HCT116 (cell line): ENCODE results near the gene CALM3.

ENCODE experiments used
- EZH2 ChIP-seq: fragments of 200-600 bp; sonication (generic); IDR thresholded peaks from 2 replicates; pipeline ENCODE4 v1.6.1; 2017; ENCODE audit warnings: antibody characterized with exemption, mixed run types
- POLR2A ChIP-seq: IDR thresholded peaks from 2 replicates; pipeline ENCODE4 v1.7.0; 2011; ENCODE audit warnings: borderline replicate concordance; ENCODE audit not compliant: insufficient read depth, insufficient read length; ENCODE audit errors: extremely low read depth
- POLR2AphosphoS5 ChIP-seq: IDR thresholded peaks from 2 replicates; pipeline ENCODE4 v1.6.1; 2011; ENCODE audit warnings: mild to moderate bottlenecking, low read depth, low read length, moderate library complexity
- SRF ChIP-seq: IDR thresholded peaks from 2 replicates; pipeline ENCODE4 v1.6.1; 2012; ENCODE audit warnings: low read depth
- TF ChIP-seq, protein P1 (sequence below), 3 experiments: fragments of 200-600 bp in 1 of 3; sonication (generic) in 1 of 3; IDR thresholded peaks in 2 of 3; conservative IDR thresholded peaks in 1 of 3; 2 replicates each; pipeline ENCODE4 v1.5.1; 2012 to 2017; ENCODE audit warnings: low read depth in 2 of 3, low read length in 2 of 3, antibody characterized with exemption in 1 of 3, borderline replicate concordance in 1 of 3, control low read depth in 1 of 3, mild to moderate bottlenecking in 1 of 3, mixed read lengths in 1 of 3, mixed run types in 1 of 3, moderate library complexity in 1 of 3; ENCODE audit not compliant: insufficient read depth in 1 of 3
- TF ChIP-seq, protein P2 (sequence below): IDR thresholded peaks from 2 replicates; pipeline ENCODE4 v1.6.1; 2011; ENCODE audit warnings: mild to moderate bottlenecking, low read length, moderate library complexity; ENCODE audit not compliant: insufficient replicate concordance; ENCODE audit errors: extremely low read depth
- TF ChIP-seq, protein P3 (sequence below): IDR thresholded peaks from 2 replicates; pipeline ENCODE4 v1.6.1; 2012; ENCODE audit warnings: low read depth

DNA sequence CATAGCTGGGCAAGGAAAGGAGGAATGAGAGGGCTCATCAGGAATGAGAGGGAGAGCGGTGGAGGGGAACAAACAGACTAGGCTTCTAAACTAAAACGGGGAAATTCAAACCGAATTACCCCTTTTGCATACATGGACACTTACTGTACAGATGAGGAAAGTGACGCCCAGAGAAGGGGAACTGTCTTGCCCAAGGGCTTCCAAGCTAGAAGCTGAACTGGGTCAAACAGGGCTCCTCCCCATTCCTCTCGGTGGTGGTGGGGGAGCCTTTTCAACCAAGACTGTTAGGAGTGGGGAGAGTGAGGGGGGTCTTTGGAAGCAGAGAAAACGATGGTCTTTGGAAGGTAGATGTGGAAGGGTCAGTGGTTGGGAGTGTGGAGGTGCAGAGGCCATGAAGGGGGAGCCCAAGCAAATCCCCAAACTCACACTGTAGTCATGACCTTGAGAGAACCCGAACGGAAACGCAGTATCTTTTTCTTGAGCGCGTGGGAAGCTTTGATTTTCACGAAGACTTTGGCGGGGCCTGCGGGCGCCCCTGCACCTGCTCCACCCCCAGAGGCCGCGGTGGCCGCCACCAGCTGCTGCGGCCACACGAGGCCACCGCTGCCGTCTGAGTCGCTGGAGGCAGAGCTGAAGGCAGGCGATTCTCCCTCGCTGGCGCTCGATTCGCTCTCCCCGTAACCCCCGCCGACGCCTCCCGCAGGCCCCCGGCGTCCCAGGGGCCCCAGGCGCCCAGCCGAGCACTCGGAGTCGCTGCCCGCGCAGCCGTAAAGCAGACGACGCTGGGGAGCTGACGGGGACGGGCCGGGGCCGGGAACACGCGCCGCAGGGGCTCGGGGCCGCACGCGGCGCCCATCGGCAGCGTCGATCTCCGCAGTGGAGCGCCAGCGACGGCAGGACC, 47.2 kb downstream of the CALM3 start:
- TF ChIP-seq EZH2 (no peak), POLR2A (no peak), POLR2AphosphoS5 (no peak), SRF (no peak)
- TF ChIP-seq, protein P1, sequence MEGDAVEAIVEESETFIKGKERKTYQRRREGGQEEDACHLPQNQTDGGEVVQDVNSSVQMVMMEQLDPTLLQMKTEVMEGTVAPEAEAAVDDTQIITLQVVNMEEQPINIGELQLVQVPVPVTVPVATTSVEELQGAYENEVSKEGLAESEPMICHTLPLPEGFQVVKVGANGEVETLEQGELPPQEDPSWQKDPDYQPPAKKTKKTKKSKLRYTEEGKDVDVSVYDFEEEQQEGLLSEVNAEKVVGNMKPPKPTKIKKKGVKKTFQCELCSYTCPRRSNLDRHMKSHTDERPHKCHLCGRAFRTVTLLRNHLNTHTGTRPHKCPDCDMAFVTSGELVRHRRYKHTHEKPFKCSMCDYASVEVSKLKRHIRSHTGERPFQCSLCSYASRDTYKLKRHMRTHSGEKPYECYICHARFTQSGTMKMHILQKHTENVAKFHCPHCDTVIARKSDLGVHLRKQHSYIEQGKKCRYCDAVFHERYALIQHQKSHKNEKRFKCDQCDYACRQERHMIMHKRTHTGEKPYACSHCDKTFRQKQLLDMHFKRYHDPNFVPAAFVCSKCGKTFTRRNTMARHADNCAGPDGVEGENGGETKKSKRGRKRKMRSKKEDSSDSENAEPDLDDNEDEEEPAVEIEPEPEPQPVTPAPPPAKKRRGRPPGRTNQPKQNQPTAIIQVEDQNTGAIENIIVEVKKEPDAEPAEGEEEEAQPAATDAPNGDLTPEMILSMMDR (IDR thresholded peaks at IDR 0.05 in 2 of 3, conservative IDR thresholded peaks at IDR 0.05 in 1 of 3; ENCODE audit: borderline replicate concordance in 1 of 3, insufficient read depth in 1 of 3, low read depth in 2 of 3, low read length in 2 of 3), result no peak
- TF ChIP-seq, protein P2, sequence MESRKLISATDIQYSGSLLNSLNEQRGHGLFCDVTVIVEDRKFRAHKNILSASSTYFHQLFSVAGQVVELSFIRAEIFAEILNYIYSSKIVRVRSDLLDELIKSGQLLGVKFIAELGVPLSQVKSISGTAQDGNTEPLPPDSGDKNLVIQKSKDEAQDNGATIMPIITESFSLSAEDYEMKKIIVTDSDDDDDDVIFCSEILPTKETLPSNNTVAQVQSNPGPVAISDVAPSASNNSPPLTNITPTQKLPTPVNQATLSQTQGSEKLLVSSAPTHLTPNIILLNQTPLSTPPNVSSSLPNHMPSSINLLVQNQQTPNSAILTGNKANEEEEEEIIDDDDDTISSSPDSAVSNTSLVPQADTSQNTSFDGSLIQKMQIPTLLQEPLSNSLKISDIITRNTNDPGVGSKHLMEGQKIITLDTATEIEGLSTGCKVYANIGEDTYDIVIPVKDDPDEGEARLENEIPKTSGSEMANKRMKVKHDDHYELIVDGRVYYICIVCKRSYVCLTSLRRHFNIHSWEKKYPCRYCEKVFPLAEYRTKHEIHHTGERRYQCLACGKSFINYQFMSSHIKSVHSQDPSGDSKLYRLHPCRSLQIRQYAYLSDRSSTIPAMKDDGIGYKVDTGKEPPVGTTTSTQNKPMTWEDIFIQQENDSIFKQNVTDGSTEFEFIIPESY, result no peak
- TF ChIP-seq, protein P3, sequence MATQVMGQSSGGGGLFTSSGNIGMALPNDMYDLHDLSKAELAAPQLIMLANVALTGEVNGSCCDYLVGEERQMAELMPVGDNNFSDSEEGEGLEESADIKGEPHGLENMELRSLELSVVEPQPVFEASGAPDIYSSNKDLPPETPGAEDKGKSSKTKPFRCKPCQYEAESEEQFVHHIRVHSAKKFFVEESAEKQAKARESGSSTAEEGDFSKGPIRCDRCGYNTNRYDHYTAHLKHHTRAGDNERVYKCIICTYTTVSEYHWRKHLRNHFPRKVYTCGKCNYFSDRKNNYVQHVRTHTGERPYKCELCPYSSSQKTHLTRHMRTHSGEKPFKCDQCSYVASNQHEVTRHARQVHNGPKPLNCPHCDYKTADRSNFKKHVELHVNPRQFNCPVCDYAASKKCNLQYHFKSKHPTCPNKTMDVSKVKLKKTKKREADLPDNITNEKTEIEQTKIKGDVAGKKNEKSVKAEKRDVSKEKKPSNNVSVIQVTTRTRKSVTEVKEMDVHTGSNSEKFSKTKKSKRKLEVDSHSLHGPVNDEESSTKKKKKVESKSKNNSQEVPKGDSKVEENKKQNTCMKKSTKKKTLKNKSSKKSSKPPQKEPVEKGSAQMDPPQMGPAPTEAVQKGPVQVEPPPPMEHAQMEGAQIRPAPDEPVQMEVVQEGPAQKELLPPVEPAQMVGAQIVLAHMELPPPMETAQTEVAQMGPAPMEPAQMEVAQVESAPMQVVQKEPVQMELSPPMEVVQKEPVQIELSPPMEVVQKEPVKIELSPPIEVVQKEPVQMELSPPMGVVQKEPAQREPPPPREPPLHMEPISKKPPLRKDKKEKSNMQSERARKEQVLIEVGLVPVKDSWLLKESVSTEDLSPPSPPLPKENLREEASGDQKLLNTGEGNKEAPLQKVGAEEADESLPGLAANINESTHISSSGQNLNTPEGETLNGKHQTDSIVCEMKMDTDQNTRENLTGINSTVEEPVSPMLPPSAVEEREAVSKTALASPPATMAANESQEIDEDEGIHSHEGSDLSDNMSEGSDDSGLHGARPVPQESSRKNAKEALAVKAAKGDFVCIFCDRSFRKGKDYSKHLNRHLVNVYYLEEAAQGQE, result no peak
